ENCODE results near the gene MYO1B. TPM values are rescaled to one million over a fixed set of nuclear protein-coding genes. Genes with fewer than 3 reads are reported as not detected.

The MYO1B gene
- total RNA-seq, 3 donors from 2014 or later (not counting 1 experiment from before 2014, with no cell fraction given), result 0.21 to 0.80 (median 0.29) TPM

GRCh38 chr2:191250986-191251385 lies 5.8 kb downstream of the MYO1B start:
- H3K27me3 Mint-ChIP-seq (ENCODE audit: low read depth in 2 of 2), result peaks cover 22 to 36% of the 10 kb centered on the region in 2 donors

GRCh38 chr2:191252699-191253098 lies 7.5 kb downstream of the MYO1B start:
- Histone ChIP-seq H3K4me1 (ENCODE audit: control insufficient read depth, insufficient read depth, low read length) (no peaks in the 10 kb centered on the region), H3K36me3 (ENCODE audit: control insufficient read depth, insufficient read depth, low read length) (no peaks in the 10 kb centered on the region), H3K27me3 (ENCODE audit: control insufficient read depth, insufficient read depth, low read length) (no peaks in the 10 kb centered on the region), H3K4me3 (ENCODE audit: low read length) (no peak overlapping the region), H3K9me3 (ENCODE audit: control insufficient read depth, insufficient read depth, low read length) (no peaks in the 10 kb centered on the region), H3K27ac (ENCODE audit: low read length) (no peak overlapping the region)
- ATAC-seq (no peak), DNase-seq (no peak)
- no peaks in the 10 kb centered on the region for H3K4me1 Mint-ChIP-seq
- H3K9me3 Mint-ChIP-seq, result no peaks in the 10 kb centered on the region
- 95% methylated on average over 2 of the region's 2 CpGs for WGBS (ENCODE audit: insufficient coverage)
- no peak overlapping the region for H3K27ac Mint-ChIP-seq
- no peak for TF ChIP-seq CTCF (IDR thresholded peaks at IDR 0.05)
- H3K27me3 Mint-ChIP-seq (ENCODE audit: low read depth in 2 of 2), result peaks cover 5 to 19% of the 10 kb centered on the region in 2 donors
- H3K36me3 Mint-ChIP-seq, result no peaks in the 10 kb centered on the region
- intact Hi-C loops (cut with micrococcal nuclease), result no loop called here
- H3K4me3 Mint-ChIP-seq, result no peak overlapping the region

More at GRCh38 chr2:191250986-191251385, 5.8 kb downstream of the MYO1B start:
- Mint-ChIP-seq H3K36me3 (no peaks in the 10 kb centered on the region), H3K9me3 (no peaks in the 10 kb centered on the region), H3K27ac (no peak overlapping the region), H3K4me3 (no peak overlapping the region), H3K4me1 (peaks cover 4 to 8% of the 10 kb centered on the region in 2 donors)
- TF ChIP-seq CTCF (IDR thresholded peaks at IDR 0.05), result no peak
- DNase-seq, result no peak
- WGBS (ENCODE audit: insufficient coverage), result 97% methylated on average over 5 of the region's 5 CpGs
- Histone ChIP-seq H3K27me3 (ENCODE audit: control insufficient read depth, insufficient read depth, low read length) (peaks cover 9% of the 10 kb centered on the region), H3K9me3 (ENCODE audit: control insufficient read depth, insufficient read depth, low read length) (no peaks in the 10 kb centered on the region), H3K4me3 (ENCODE audit: low read length) (no peak overlapping the region), H3K36me3 (ENCODE audit: control insufficient read depth, insufficient read depth, low read length) (no peaks in the 10 kb centered on the region), H3K4me1 (ENCODE audit: control insufficient read depth, insufficient read depth, low read length) (no peaks in the 10 kb centered on the region), H3K27ac (ENCODE audit: low read length) (no peak overlapping the region)
- no peak for ATAC-seq
- intact Hi-C loops (cut with micrococcal nuclease), result no loop called here

- no peaks in the 10 kb centered on the region for H3K9me3 ChIP-seq (ENCODE audit: control insufficient read depth, insufficient read depth, low read length)
- H3K27me3 ChIP-seq (ENCODE audit: control insufficient read depth, insufficient read depth, low read length), result no peaks in the 10 kb centered on the region
- no peak for DNase-seq
- no peak overlapping the region for H3K4me3 ChIP-seq (ENCODE audit: low read length)
- H3K4me3 Mint-ChIP-seq, result no peak overlapping the region
- peaks cover 0 to 15% of the 10 kb centered on the region in 2 donors for H3K27me3 Mint-ChIP-seq (ENCODE audit: low read depth in 2 of 2)
- H3K4me1 Mint-ChIP-seq, result no peaks in the 10 kb centered on the region
- H3K27ac ChIP-seq (ENCODE audit: low read length), result no peak overlapping the region
- no peaks in the 10 kb centered on the region for H3K36me3 ChIP-seq (ENCODE audit: control insufficient read depth, insufficient read depth, low read length)
- 94% methylated on average over 2 of the region's 2 CpGs for WGBS (ENCODE audit: insufficient coverage)
- no peak overlapping the region for H3K27ac Mint-ChIP-seq
- H3K36me3 Mint-ChIP-seq, result no peaks in the 10 kb centered on the region
- H3K9me3 Mint-ChIP-seq, result no peaks in the 10 kb centered on the region
- no peak for ATAC-seq
- TF ChIP-seq CTCF (IDR thresholded peaks at IDR 0.05), result no peak
- H3K4me1 ChIP-seq (ENCODE audit: control insufficient read depth, insufficient read depth, low read length), result no peaks in the 10 kb centered on the region
- intact Hi-C loops (cut with micrococcal nuclease), result no loop called here
Measured at GRCh38 chr2:191253476-191253875, 8.3 kb downstream of the MYO1B start.

- Histone ChIP-seq H3K27me3 (ENCODE audit: control insufficient read depth, insufficient read depth, low read length) (no peaks in the 10 kb centered on the region), H3K4me1 (ENCODE audit: control insufficient read depth, insufficient read depth, low read length) (no peaks in the 10 kb centered on the region), H3K36me3 (ENCODE audit: control insufficient read depth, insufficient read depth, low read length) (no peaks in the 10 kb centered on the region), H3K27ac (ENCODE audit: low read length) (no peak overlapping the region), H3K4me3 (ENCODE audit: low read length) (no peak overlapping the region), H3K9me3 (ENCODE audit: control insufficient read depth, insufficient read depth, low read length) (no peaks in the 10 kb centered on the region)
- no peak overlapping the region for H3K4me3 Mint-ChIP-seq
- TF ChIP-seq CTCF (IDR thresholded peaks at IDR 0.05), result no peak
- WGBS (ENCODE audit: insufficient coverage), result 96% methylated on average over 4 of the region's 4 CpGs
- ATAC-seq (no peak), DNase-seq (no peak)
- H3K9me3 Mint-ChIP-seq, result no peaks in the 10 kb centered on the region
- no peaks in the 10 kb centered on the region for H3K4me1 Mint-ChIP-seq
- H3K36me3 Mint-ChIP-seq, result no peaks in the 10 kb centered on the region
- no peak overlapping the region for H3K27ac Mint-ChIP-seq
- intact Hi-C loops (cut with micrococcal nuclease), result no loop called here
- H3K27me3 Mint-ChIP-seq (ENCODE audit: low read depth in 2 of 2), result peaks cover 0 to 15% of the 10 kb centered on the region in 2 donors
Measured at GRCh38 chr2:191255271-191255670, 10.1 kb downstream of the MYO1B start.
